NCI-H2107 (cell line): Measurements from ENCODE around the gene SOX1.

Experiments used
- DNase-seq: peaks from one replicate; lab custom pipeline; 2025; lab: John Stamatoyannopoulos, UW

The SOX1 gene

DNA sequence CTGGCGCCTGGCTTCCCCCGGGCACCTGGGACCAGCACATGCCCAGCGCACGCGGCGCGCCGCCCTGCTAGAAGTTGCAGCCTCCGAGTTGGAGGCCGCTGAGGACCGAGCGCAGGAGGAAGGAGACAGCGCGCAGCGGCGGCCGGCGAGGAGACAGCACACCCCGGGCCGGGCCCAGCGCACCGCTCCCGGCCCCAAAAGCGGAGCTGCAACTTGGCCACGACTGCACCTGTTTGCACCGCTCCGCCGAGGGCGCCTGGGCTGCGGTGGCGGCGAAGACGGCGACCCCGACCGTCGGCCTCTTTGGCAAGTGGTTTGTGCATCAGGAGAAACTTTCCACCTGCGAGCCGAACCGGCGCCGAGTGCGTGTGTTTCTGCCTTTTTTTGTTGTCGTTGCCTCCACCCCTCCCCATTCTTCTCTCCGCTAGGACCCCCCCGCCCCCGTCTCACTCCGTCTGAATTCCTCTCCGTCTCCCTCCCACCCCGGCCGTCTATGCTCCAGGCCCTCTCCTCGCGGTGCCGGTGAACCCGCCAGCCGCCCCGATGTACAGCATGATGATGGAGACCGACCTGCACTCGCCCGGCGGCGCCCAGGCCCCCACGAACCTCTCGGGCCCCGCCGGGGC, at the start of gene SOX1:
Gene SOX1 (plus strand): TSS at position 34 of the 626 bp plus-strand sequence. CDS start 510 bp downstream, at position 544.
- no peak for DNase-seq

DNA sequence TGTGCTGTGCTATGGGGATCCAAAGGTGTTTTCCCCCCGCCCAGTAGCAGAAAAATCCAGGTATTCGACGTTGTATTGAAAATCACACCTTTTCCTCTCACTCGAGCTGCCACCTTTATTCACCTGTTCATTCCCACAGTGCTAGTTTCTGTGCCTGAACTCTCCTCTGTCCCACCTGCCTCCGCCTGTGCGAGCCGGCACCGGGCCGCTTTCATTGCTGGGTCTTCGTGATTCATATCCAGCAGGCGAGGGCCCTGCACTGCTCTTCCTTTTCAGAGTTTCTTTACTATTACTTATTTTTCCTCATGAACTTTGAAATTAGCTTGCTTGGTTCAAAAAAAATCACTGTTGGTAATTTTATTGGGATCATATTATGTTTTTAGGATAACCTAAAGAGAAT, 42.4 kb upstream of the SOX1 start:
- DNase-seq: no peak

DNA sequence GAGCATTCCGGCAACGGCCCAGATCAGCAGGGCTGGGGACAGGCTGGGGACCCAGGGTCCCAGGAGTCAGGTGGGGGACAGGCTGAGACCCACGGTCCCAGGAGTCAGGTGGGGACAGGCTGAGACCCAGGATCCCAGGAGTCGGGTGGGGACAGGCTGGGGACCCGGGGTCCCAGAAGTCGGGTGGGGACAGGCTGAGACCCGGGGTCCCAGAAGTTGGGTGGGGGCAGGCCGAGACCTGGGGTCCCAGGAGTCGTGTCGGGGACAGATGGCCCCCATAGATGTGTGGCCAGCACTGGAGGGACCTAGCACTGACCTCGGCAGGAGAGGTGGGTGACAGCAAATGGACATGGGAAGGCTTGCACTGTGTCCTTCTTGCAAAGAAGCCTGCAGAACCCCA, 39.7 kb upstream of the SOX1 start:
- no peak for DNase-seq

DNA sequence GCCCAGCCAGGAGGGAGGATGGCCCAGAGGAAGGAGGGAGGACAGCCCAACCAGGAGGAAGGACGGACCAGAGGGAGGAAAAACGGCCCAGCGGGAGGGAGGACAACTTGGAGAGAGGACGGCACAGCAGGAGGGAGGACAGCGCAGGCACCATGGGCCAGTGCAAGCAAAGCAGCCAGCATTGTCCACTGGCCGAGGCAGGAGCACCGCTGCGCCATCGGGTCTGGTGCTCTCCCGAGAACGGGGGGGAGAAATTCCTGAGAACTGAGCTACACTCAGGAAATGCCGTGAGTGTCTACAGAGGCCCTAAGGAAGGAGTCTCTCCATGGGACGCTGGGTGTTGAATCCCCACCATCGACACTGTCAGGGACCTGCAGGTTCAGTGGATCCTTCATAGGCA, 38.5 kb upstream of the SOX1 start:
- no peak for DNase-seq

DNA sequence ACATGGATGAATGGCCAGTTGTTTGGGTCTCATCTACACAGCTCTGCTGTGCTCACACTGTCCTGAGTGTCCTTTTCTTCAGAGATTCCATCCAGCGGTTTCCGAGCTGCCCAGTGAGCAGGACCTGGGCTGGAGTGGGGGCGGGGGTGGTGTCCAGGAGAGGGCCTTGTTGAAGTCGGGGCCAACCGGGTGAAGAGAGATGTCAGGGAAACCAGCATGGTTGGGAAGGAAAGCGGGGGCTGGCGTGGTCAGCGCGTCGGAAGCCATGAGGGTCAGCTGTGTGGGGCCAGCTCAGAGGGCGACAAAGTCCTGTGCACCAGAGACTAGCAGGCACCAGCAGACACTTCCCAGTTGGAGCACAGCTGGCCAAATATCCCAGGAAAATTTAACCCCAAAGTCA, 37.8 kb upstream of the SOX1 start:
- no peak for DNase-seq

DNA sequence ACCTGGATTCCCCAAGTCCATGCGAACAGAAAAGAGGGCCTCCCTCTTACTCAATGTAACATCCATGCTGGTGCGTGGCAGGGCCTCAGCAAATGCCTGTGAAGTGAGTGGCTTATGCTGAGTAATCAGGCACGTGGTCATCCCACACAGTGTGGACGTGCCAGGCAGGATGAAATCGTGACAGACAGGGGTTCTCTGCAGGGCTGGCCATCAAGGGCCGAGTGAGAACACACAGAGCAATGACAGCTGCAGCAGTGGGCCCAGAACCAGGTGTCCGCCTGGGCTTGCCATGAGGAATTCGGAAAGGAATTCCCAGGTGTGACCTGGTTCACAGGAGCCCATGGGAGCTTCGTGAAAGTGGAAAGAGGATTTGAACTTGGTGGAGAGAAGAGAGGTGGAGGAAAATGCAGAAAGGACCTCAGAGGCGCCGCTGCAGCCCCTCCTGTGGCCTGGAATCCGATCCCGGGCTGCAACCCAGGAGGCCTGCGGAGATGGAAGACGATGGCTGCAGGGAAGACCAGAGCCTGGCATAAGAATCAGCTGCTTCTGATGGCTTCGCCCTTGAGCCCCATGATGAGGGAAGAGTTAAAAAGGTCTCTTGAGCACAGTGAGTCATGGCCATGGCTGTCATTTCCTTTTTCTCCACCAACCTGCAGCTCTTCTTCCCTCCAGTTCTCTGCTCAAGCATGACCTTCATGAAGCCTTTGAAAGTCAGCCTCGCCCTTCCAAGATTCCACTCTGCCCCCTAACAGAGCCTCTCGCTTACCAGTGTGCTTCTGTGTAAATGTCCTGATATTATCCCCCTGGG, 34.6 kb upstream of the SOX1 start:
- no peak for DNase-seq

DNA sequence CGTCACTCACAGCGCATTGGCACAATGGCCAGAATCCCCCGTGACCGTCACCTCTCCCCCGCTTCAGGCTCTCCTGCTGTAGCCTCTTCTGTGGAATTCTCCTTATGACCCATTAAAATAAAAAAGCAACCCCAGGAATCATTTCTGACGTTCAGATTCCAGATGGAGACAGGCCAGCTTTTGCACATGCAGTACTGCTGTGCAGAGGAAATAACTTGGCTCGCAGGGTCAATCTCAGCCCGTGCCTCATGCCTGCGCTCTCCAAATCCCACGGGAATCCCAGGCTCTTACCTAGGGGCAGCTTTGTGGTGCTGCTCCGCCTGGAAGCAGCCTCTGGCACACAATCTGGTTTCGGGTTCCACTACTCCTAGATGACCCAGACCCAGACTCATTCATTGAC, 32.7 kb upstream of the SOX1 start:
- peak; percentile 46 for DNase-seq

DNA sequence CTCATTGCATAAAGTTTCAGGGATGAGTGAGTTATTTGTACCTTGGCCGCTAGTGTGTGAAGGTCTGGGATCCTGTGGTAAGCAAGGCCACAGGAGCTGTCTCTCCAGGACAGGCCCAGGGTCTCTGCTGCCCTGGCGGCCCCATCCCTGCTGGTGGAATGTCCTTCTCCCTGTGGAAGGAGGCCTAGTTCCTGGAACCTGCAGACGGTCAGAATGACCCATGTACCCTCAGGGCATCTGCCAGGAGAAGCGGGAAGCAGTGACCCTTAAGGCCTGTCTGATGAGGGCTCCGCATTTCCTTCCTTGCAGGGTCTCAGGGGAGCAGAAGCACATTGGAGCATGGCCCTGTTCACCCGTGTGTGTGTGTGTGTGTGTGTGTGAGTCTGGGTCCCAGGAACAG, 32.1 kb upstream of the SOX1 start:
- no peak for DNase-seq

DNA sequence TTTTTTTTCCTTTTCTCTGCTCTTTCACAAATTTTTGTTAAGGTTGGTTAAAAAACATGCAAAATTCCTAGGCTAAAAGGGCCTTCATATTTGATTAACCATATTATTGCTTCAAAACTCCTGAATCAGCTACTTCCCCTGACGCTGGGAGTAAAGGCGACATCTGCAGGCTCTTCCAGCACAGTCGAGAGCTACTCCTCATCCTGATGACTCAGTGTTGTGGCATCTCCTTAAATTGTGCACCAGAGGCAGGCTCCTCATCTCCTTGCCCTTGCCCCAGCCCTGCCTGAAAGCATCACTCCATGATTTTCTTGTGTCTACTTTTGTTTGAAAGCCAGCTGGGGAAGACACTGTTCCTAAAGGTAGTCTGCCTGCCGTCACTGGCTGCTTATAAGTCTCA, 24.5 kb upstream of the SOX1 start:
- DNase-seq: no peak

DNA sequence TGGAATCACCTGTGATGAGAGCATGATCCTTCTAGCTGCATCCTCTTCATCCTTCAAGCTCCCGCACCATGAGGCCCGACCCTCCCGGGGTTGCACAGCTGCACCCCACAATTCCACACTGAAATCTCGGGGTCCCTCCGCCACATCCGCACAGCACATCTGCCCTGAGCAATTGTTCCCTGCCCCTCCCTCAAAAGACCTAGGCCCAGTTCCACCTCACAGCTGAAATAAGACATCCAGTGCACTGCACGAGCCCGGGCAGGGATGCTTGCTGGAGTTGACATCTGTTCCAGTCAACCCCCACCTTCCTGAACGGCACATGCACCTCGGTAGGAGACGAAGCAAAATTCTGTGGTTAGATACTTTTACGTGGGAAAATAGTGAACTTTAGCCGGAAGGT, 14.7 kb upstream of the SOX1 start:
- no peak for DNase-seq

DNA sequence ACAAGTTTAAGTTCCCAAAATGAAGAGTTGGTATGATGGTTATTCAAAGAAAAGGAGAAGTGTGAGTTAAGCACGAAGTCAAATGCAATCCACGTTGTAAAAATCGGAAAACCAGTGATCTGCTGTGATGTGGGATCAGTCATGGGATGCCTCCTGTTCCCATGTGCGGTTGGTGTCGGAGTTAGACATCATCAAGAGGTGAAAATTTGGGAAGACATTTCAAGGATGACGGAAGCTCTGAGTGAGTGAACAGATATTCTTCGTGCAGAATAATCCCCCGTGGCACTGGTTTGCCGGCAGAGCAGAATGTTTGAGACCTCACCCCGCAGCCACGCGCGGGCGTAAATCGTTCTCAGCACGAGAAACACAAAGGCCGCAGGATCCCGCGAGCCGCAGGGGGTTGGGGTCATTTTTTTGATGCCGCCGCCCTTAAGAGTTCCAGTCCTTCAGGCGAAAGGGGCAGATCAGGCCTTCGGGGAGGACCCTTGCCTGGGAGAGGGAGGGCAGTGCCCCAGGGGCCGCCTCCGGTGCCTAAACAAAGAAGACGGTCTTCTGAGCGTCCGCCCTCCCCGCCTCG, 13.7 kb upstream of the SOX1 start:
- DNase-seq: no peak

DNA sequence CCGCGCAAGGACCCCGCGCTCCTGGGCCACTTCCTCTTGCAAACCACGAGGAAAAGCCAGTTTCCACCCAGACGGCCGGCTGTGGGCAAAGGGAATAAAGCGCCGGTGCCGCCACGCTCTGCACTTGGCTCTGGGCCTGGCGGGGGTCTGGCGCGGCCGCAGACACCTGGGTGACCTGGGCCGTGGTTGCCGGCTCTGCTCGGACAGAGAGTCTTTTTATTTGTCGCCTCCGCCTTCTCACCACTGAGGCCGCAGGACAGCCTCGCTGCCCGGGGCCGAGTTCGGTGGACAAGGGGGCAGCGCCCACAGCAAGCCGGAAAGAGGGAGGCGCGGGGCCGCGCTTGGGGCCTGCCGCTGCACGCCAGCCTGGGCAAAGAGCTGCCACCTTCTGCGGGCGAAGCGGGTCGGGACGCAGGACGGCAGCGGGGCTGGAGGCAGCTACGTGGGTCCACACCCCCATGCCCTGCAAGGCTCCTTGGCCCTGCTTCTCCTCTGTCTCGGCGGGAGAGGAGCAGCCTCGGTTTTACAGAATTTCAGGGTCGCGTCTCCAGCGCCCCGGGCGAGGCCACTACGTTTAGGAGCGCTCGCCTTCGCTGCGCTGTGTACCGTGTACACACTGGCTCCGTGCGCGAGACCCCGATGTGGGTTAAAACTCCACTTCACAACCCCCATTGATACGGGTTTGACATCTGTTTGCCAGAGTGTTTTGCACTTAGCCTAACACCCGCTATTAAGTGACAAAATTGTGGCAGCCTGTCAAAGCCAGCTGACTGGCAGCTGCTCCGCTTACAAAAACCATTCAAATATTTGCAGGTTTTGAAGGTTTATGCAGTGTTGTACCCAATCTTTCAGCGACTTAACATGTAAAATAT, 13.0 kb upstream of the SOX1 start:
- no peak for DNase-seq

DNA sequence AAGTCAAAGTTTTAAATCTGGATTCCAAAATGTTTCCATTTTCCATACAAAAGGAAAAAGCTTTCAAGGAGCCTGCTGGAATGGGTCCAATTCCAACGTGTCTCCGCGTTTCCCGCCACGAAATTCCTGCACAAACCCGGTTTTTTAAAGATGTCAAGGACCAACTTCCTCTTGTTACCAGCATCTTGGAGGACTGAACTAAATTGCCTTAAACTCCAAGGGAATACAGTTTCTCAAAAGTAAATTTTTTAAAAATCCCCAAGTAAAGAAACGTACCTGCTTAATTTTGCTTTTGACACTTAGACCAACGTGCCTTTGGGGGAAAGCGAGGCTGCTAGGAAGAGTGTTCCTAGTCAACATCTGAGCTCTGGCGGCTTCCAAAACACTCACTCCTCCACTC, 12.3 kb upstream of the SOX1 start:
- DNase-seq: no peak

DNA sequence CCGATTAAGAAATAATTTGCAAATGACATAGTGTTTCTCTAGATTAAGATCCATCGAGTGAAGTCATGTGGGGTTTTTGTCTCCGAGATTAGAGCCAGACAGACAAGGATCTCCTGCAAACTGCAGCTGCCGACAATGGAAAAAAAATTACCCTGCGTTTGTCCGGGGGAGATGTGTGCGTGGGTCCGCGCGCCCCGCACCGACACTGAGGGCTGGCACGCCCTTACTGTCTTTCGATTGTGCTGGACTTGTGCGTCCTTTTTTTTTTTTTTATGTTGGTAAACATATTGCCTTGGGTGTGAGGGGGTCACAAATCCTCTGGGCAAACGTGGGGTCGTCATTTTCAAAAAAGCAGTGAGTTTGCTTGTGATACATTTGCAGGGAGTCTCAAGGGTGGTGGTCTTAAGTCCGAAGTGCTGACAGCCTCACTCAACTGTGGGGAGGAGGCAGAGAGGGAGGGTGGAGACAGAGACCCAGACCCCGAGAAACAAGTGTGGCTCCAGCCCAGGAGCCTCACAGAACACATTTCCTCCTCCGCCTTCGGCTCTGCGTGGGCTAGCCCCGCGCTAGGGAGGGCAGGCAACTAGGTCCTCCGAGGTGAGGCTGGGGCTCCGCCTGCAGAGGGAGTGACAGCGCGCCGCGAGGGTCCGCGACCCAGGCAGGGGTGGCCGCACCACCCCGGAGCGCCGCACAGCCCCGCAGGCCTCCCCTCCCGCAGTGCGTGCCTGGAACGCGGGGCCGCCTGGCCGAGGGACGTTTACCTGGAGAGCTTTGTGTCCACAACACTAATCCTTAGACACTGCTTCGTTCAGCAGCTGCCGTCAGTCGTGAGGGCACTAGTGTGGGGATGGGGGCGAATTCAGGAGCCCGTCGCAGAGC, 11.7 kb upstream of the SOX1 start:
- DNase-seq: no peak

DNA sequence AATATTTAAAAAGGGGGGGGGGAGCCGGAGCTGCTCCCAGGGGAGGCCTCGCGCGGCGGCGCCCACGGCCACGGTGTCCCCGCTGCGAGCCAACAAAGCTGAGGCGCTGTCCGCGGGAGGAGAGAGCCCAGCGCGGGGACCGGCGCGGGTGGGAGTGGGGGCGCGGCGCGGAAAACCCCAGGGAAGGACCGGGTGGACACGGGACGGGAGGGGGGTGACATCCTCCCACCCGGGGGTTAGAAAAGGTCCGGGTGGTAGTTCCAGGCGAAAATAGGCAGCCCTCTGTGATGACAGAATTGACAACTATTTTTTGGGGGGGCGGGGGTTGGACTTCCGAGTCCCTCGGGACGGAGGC, 11.1 kb upstream of the SOX1 start:
- no peak for DNase-seq

DNA sequence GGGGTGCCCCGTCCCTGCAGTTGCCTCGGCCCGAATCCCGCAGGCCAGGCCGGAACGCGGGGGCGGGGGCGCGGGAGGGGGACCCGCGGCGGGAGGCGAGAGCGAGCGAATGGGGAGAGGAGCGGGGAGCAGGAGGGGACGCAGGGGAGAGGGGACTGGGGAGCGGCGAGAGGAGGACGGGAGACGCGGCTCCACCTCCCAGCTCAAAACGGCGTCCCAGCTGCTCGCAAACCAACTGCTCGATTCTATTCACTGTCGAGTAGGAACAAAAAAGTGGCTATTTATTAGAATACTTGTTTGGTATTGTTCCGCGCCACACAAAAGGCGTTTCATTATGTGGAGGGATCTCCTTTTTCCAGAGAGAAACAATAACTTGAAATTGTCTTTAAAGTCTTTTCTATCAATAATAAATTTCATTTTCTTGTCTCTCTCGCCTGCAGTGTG, 10.6 kb upstream of the SOX1 start:
- no peak for DNase-seq

DNA sequence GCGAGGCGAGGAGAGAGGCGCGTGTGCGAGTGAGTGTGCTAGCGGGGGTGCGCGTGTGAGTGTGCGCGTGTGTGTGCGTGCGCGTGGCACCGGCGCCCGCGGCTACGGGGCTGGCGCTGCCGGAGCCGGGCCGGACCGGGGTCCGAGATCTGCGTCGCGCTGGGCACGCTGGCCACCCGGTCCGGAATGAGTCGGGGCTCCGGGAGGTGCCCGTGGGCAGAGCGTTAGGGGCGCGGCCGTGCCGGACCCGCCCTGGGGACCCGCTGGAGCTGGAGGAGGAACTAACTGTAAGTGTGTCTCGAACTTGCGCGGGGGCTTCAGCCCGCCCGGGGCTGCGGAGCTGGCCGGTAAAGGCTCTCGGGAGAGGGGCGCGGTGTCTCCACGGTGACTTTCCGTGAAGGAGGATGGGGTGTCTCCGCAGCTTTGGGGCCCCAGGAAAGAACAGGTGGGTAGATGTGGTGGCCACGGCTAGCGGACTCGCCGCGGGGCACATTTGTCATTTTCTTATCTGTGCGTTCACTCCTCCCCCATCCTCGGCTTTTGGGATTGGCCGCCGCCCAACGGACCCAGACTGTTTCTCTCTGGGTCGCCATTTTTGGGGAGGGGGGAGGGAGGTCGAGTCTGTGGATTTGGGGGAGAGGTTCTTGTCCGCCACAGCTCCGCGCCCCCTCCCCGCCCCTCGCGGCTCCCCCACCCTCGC, 10.1 kb upstream of the SOX1 start:
- no peak for DNase-seq

DNA sequence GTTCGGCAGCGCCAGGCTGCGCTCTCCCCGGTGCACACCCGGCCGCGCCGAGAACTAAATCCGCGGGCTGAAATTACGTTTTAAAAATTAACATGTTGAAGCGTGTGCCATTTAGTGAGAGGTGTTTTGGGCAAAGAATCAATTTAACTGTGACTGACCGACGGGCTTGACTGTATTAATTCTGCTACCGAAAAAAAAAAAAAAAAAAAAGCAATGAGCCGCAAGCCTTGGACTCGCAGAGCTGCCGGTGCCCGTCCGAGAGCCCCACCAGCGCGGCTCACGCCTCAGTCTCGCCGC, 9.6 kb upstream of the SOX1 start:
- DNase-seq: no peak

DNA sequence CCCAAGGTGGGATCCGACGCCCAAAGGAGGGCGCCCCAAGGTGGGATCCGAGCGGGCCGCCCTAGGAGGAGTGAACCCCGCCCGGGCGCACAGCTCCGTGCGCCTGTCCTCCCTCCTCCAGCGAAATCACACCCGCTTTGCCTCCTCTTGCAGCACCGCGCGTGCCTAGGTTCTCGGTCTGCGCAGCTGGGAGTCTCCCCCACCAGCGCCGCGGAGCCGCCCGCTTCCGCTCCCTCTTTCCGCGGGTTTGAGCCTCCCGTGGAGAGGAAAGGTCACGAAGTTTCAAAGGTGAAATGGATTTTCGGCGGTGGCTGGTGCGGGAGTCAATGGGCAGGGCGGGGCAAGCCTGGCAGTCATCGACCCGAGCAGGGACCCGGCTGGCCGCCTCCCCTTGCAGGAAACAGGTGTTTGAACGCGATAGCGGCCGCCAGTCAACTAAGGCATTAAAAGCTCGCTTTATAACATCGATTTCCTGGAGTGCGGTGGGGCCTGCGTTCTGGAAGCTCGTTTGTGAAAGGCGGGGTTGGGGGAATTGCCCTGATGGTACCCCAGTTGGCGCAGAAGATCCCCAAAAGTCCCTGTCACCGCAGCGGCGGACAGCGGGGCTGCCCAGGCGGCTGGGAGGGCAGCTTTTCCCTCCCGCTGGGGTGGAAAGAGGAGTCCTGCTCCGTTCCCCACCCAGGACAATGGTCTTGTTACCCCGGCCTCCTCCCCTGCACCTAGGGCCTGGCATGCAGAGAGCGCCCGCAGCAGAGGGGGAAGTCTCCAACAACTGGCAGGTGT, 9.0 kb upstream of the SOX1 start:
- no peak for DNase-seq

DNA sequence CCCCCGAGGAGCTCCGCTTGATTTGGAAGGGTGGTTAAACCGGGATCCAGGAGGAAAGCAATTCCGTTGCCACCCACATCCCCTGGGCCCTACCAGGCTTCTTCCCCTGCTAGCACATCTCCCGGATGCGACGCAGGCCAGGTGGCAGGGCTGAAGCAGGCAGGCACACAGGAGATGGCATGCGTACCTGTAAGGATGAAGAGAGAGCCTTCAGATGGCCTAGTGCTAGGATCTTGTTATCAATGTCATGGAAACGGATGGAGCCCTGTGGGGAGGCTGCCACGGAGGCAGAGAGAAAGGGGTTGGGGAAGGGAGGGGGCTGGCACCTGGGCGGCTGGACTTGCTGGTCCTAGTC, 8.5 kb upstream of the SOX1 start:
- no peak for DNase-seq
